ENCODE results near the gene CRHBP. TPM values are rescaled to one million over a fixed set of nuclear protein-coding genes. Genes with fewer than 3 reads are reported as not detected.
"Not testable (repeated sequence)": the region's sequence is repeated elsewhere in the genome, so short reads cannot be mapped to it uniquely, and the experiment has no call there.

Gene CRHBP
- total RNA-seq, 2 experiments from 2014 or later: not detected

DNA sequence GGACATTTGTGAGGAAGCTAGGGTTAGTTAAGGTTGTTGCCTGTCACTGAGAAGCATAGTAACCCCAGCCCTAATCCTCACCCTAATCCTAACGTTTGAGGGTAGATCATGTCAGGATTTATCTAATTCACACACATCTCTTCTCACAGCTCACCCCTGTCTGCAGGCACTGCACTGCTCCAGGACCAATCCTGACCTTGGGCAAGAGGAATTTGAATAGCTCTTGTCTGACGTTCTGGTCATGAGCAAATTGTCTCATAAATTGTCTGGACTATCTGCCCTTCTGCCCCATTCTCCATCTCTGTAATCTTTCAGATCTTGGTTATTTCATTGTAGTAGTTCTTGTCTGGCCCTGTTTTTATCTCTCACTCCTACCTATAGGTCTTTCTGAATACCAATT lies 18.7 kb downstream of the CRHBP start:
- Mint-ChIP-seq H3K27me3 (peaks cover 7% of the 10 kb centered on the region), H3K36me3 (no peaks in the 10 kb centered on the region), H3K9me3 (no peaks in the 10 kb centered on the region), H3K4me3 (no peak overlapping the region), H3K4me1 (ENCODE audit: low read depth) (no peaks in the 10 kb centered on the region), H3K27ac (no peak overlapping the region)
- ChIA-PET CTCF (no interaction called here), POLR2A (no interaction called here)
- no peak for DNase-seq
- intact Hi-C loops (cut with micrococcal nuclease): no loop called here

- no peak overlapping the region for H3K4me3 Mint-ChIP-seq
- no peak overlapping the region for H3K27ac Mint-ChIP-seq
- H3K4me1 Mint-ChIP-seq (ENCODE audit: low read depth): no peaks in the 10 kb centered on the region
- no peaks in the 10 kb centered on the region for H3K36me3 Mint-ChIP-seq
- ChIA-PET POLR2A (interaction anchor here (1.1 kb wide), 1 partner anchor 57 kb away, joined by 3 read pairs; the partner anchor contains the start of gene AGGF1), CTCF (no interaction called here)
- intact Hi-C loops (cut with micrococcal nuclease): no loop called here
- H3K27me3 Mint-ChIP-seq: peaks cover 7% of the 10 kb centered on the region
- no peaks in the 10 kb centered on the region for H3K9me3 Mint-ChIP-seq
- no peak for DNase-seq
These were observed 19.8 kb downstream of the CRHBP start for GRCh38 chr5:76972689-76973088.

DNA sequence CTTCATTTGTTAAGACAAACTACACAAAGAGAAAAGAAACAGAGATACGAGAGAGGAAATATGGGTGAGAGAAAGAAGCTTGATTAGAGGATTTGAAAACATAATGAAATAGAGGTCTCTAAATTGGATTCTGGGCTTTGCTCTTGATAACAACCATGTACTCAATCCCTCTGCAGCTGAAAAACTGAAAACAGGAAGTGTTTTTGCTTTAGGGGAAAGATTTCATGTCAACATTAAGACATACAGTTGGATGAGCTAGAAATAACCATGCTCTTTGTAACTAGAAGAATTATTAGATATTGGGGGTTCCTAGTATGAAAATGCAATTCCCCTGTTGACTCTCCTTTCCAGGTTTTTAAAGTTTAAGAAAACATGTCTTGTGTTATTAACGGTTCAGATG lies 21.9 kb downstream of the CRHBP start:
- ChIA-PET POLR2A (no interaction called here), CTCF (no interaction called here)
- intact Hi-C loops (cut with micrococcal nuclease): no loop called here

GRCh38 chr5:76978869-76979268 lies 26.0 kb downstream of the CRHBP start:
- H3K27me3 Mint-ChIP-seq: no peaks in the 10 kb centered on the region
- no peak overlapping the region for H3K27ac Mint-ChIP-seq
- ChIA-PET CTCF (no interaction called here), POLR2A (no interaction called here)
- no peaks in the 10 kb centered on the region for H3K9me3 Mint-ChIP-seq
- H3K36me3 Mint-ChIP-seq: no peaks in the 10 kb centered on the region
- no peak for DNase-seq
- H3K4me3 Mint-ChIP-seq: no peak overlapping the region
- intact Hi-C loops (cut with micrococcal nuclease): no loop called here
- H3K4me1 Mint-ChIP-seq (ENCODE audit: low read depth): no peaks in the 10 kb centered on the region

More for the DNA sequence above, 21.9 kb downstream of the CRHBP start:
- H3K36me3 Mint-ChIP-seq: no peaks in the 10 kb centered on the region
- peaks cover 7% of the 10 kb centered on the region for H3K27me3 Mint-ChIP-seq
- H3K27ac Mint-ChIP-seq: no peak overlapping the region
- no peak overlapping the region for H3K4me3 Mint-ChIP-seq
- H3K9me3 Mint-ChIP-seq: no peaks in the 10 kb centered on the region
- no peaks in the 10 kb centered on the region for H3K4me1 Mint-ChIP-seq (ENCODE audit: low read depth)
- DNase-seq: no peak

- DNase-seq: no peak
- H3K4me3 Mint-ChIP-seq: no peak overlapping the region
- no peak overlapping the region for H3K27ac Mint-ChIP-seq
- intact Hi-C loops (cut with micrococcal nuclease): no loop called here
- ChIA-PET CTCF (no interaction called here), POLR2A (no interaction called here)
- H3K36me3 Mint-ChIP-seq: no peaks in the 10 kb centered on the region
- H3K4me1 Mint-ChIP-seq (ENCODE audit: low read depth): no peaks in the 10 kb centered on the region
- H3K9me3 Mint-ChIP-seq: no peaks in the 10 kb centered on the region
- no peaks in the 10 kb centered on the region for H3K27me3 Mint-ChIP-seq
These were observed 27.8 kb downstream of the CRHBP start for GRCh38 chr5:76980518-76981144.

DNA sequence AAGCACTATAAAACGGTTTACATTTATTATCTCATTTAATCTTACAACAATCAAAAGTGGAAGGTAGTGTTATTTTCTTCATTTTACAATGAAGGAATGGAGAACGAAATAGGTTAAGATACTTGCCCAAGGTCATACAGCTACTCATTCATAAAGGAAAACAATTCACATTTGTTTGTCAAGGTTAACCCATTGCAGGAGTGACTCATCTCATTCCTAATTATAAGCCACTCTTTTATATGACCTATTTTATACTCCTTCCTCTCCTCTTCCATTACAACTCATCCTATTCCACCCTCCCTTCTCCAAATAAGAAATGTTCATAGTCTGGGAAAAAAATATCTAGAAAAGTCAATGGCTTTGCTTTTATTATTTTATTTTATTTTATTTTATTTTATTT lies 29.6 kb downstream of the CRHBP start:
- Mint-ChIP-seq H3K27ac (no peak overlapping the region), H3K4me1 (ENCODE audit: low read depth) (no peaks in the 10 kb centered on the region), H3K36me3 (no peaks in the 10 kb centered on the region), H3K4me3 (no peak overlapping the region), H3K27me3 (no peaks in the 10 kb centered on the region), H3K9me3 (no peaks in the 10 kb centered on the region)
- ChIA-PET CTCF (no interaction called here), POLR2A (no interaction called here)
- intact Hi-C loops (cut with micrococcal nuclease): no loop called here
- no peak for DNase-seq

- Mint-ChIP-seq H3K27ac (no peak overlapping the region), H3K9me3 (no peaks in the 10 kb centered on the region), H3K36me3 (no peaks in the 10 kb centered on the region), H3K27me3 (no peaks in the 10 kb centered on the region), H3K4me3 (no peak overlapping the region), H3K4me1 (ENCODE audit: low read depth) (no peaks in the 10 kb centered on the region)
- intact Hi-C loops (cut with micrococcal nuclease): no loop called here
- ChIA-PET POLR2A (no interaction called here), CTCF (no interaction called here)
- no peak for DNase-seq
These were observed 30.6 kb downstream of the CRHBP start for GRCh38 chr5:76983468-76983867.

GRCh38 chr5:76986825-76987526 lies 34.1 kb downstream of the CRHBP start:
- ChIA-PET CTCF (no interaction called here), POLR2A (interaction anchor here (0.6 kb wide), 1 partner anchor 20 kb away, joined by 3 read pairs; no protein-coding TSS in a partner anchor)
- no peak overlapping the region for H3K27ac Mint-ChIP-seq
- no peaks in the 10 kb centered on the region for H3K9me3 Mint-ChIP-seq
- DNase-seq: no peak
- no peaks in the 10 kb centered on the region for H3K4me1 Mint-ChIP-seq (ENCODE audit: low read depth)
- H3K27me3 Mint-ChIP-seq: no peaks in the 10 kb centered on the region
- intact Hi-C loops (cut with micrococcal nuclease): no loop called here
- H3K4me3 Mint-ChIP-seq: no peak overlapping the region
- no peaks in the 10 kb centered on the region for H3K36me3 Mint-ChIP-seq

- Mint-ChIP-seq H3K27me3 (peaks cover 4% of the 10 kb centered on the region), H3K4me3 (no peak overlapping the region), H3K27ac (no peak overlapping the region), H3K36me3 (no peaks in the 10 kb centered on the region), H3K9me3 (no peaks in the 10 kb centered on the region), H3K4me1 (ENCODE audit: low read depth) (no peaks in the 10 kb centered on the region)
- POLR2A ChIA-PET: no interaction called here
- intact Hi-C loops (cut with micrococcal nuclease): no loop called here
- CTCF ChIA-PET: no interaction called here
- DNase-seq: no peak
These were observed 38.1 kb downstream of the CRHBP start for GRCh38 chr5:76990899-76991459.

DNA sequence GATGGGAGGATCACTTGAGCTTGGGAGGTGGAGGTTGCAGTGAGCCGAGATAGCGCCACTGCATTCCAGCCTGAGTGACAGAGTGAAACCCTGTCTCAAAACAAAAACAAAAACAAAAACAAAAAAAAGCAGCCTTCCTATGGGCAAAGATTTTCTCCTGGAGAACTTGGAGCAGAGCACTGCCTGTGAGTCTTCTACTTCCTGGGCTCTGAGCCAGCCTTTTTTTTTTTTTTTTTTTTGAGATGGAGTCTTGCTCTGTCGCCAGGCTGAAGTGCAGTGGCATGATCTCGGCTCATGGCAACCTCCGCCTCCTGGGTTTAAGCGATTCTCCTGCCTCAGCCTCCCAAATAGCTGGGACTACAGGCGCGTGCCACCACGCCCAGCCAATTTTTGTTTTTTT lies 40.6 kb downstream of the CRHBP start:
- H3K9me3 Mint-ChIP-seq; POLR2A ChIA-PET; H3K27me3 Mint-ChIP-seq; H3K27ac Mint-ChIP-seq; H3K4me3 Mint-ChIP-seq; H3K4me1 Mint-ChIP-seq (ENCODE audit: low read depth); DNase-seq; CTCF ChIA-PET; H3K36me3 Mint-ChIP-seq; intact Hi-C loops (cut with micrococcal nuclease): not testable (repeated sequence)

GRCh38 chr5:76994337-76994736 lies 41.5 kb downstream of the CRHBP start:
- Mint-ChIP-seq H3K9me3 (no peaks in the 10 kb centered on the region), H3K4me3 (no peak overlapping the region), H3K4me1 (ENCODE audit: low read depth) (no peaks in the 10 kb centered on the region), H3K36me3 (no peaks in the 10 kb centered on the region), H3K27ac (no peak overlapping the region), H3K27me3 (peaks cover 5% of the 10 kb centered on the region)
- no peak for DNase-seq
- intact Hi-C loops (cut with micrococcal nuclease): no loop called here
- CTCF ChIA-PET: no interaction called here
- POLR2A ChIA-PET: no interaction called here

- H3K27ac Mint-ChIP-seq; DNase-seq; H3K4me1 Mint-ChIP-seq (ENCODE audit: low read depth); H3K36me3 Mint-ChIP-seq; POLR2A ChIA-PET; H3K4me3 Mint-ChIP-seq; intact Hi-C loops (cut with micrococcal nuclease); H3K9me3 Mint-ChIP-seq: not testable (repeated sequence)
- CTCF ChIA-PET: interaction anchor here (1.4 kb wide), 1 partner anchor 18 kb away, joined by 5 read pairs; no protein-coding TSS in a partner anchor
- H3K27me3 Mint-ChIP-seq: peaks cover 15% of the 10 kb centered on the region
These were observed 45.4 kb downstream of the CRHBP start for GRCh38 chr5:76998251-76998650.

DNA sequence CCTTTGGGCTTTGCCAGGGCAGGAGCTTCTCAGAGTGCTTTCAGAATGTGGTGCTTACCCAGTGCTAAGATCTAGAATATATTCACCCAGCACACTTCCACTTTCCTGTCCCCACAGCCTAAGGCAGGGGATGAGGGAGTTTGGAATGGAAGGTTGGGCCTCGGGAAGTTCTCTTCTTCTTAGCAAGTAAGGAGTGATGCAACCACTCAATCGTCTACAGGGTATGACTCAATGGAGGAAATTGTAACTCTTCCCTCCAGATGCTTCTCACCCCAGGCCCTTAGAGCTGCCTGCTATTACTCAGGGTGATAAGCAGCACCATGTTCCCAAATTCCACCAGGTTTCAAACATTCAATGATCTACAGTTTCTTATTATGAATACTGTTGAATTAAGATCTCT lies 46.6 kb downstream of the CRHBP start:
- Mint-ChIP-seq H3K9me3 (no peaks in the 10 kb centered on the region), H3K27me3 (peaks cover 12% of the 10 kb centered on the region), H3K27ac (no peak overlapping the region), H3K36me3 (no peaks in the 10 kb centered on the region), H3K4me3 (no peak overlapping the region), H3K4me1 (ENCODE audit: low read depth) (no peaks in the 10 kb centered on the region)
- CTCF ChIA-PET: no interaction called here
- intact Hi-C loops (cut with micrococcal nuclease): no loop called here
- DNase-seq: no peak
- POLR2A ChIA-PET: no interaction called here
